ENCODE measurements around the gene GP9.
"Not testable (repeated sequence)": the region's sequence is repeated elsewhere in the genome, so short reads cannot be mapped to it uniquely, and the experiment has no call there.

GP9 gene

DNA sequence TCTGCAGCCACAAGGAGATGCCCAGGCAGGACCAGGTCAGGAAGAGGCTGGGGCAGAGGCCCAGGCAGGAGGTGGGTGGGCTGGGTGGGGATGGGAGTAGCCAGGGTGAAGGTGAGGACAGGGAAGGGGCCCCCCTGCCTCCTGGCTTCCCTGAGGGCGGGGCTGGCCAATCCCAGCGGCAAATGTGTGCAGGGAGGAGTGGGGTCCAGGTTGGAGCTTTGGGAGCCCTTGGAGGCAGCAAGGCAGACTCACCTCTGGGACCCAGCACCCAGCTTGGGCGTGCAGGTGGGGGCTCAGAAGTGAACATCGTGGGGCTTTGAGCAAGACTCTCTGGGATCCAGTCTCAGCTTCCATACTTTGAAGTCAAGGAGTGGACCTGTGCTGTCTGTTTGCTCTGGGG lies 25.2 kb downstream of the GP9 start:
- TF ChIP-seq POLR2A (IDR thresholded peaks at IDR 0.05; ENCODE audit: low read length), result no peak
- no peak for TF ChIP-seq GATA1 (IDR thresholded peaks at IDR 0.05; ENCODE audit: low read depth, low read length)
- no peak for DNase-seq

DNA sequence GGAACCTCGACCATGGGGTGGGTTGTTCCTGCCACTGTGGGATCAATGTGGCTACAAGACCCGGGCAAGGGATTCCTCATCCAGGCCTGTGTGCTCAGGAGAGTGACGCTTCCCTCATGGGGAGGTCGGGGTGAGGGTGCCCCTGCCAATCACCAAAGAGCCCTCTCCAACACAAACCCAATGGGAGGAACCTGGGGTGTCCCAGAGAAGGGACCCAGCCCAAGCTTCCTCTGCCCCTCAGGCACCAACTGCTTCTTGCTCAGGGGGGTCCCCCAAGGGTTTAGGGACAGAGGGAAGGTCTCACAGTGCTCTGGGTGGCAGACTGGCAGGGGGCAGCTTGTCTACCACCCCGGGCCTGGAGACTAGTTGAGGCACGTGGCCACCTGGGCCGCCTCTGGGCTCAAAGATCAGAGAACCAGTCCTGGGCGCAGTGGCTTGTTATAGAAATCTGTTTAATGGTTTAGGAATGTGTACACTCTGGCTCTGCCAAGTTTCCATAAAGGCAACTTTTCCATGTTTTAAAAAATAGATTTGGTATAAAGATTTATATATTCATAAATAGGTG lies 26.6 kb downstream of the GP9 start:
- no peak for DNase-seq
- no peak for TF ChIP-seq GATA1 (IDR thresholded peaks at IDR 0.05; ENCODE audit: low read depth, low read length)
- TF ChIP-seq POLR2A (IDR thresholded peaks at IDR 0.05; ENCODE audit: low read length), result no peak

DNA sequence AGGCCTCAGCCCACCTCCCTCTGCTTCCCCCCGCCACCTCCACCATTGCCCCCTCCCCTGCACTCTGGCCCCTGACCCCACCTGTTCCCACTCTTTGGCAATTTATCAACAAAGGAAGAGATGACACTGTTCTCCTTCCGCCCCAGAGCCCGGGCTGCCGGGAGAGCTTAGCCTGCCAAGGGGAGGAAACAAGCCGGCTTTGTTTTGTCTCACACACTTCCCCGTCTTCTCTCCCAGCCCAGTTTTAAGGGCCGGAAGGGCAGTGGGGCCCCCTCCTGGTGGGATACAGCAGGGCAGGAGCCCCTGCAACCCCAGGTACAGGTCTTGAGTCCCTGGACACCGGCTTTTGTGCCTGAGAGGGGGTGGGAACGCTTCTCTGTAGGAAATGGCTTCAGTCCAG lies 27.3 kb downstream of the GP9 start:
- peak; percentile 65 to 78 for DNase-seq

DNA sequence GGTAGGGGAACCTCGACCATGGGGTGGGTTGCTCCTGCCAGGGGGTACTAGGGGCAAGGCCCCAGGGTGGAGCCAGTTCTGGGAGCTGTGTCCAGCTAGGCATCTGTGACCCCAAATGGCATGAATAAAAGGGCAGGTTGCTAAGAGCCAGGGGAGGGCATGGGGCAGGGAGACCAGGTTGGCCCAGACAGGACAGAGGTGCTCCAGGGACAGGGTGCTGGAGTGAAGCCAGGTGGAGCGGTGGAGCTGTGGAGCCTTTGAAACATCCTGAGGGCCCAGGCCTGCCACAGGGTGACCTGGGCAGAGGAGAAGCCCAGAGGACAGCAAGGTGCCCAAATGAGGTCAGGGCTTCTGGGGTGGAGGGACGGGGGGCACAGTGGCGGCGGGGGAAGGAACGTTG lies 27.7 kb downstream of the GP9 start:
- DNase-seq, result not testable (repeated sequence)

- TF ChIP-seq POLR2A (IDR thresholded peaks at IDR 0.05; ENCODE audit: low read length) (no peak), GATA1 (IDR thresholded peaks at IDR 0.05; ENCODE audit: low read depth, low read length) (no peak)
- DNase-seq, result no peak
These were observed 34.7 kb downstream of the GP9 start for GRCh38 chr3:129095285-129095684.

DNA sequence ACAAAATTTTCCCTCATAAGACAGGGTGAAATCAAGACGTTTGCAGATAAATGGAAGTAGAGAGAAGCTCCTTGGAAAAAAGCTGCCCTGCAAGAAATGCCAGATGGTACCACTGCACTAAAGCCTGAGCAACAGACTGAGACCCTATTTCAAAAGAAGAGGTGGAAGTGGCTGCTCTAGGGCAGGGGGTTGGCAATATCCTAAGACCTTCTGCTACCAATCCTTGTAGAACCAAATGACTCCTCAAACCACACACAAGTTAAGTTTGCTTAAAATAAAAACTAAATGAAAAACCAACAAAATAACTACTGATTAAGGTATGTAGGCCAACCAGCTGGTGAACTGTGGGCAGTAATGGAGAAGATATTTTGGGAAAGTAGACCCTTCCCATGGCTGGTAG lies 39.7 kb downstream of the GP9 start:
- no peak for TF ChIP-seq POLR2A (IDR thresholded peaks at IDR 0.05; ENCODE audit: low read length)
- TF ChIP-seq GATA1 (IDR thresholded peaks at IDR 0.05; ENCODE audit: low read depth, low read length), result no peak
- DNase-seq, result no peak

DNA sequence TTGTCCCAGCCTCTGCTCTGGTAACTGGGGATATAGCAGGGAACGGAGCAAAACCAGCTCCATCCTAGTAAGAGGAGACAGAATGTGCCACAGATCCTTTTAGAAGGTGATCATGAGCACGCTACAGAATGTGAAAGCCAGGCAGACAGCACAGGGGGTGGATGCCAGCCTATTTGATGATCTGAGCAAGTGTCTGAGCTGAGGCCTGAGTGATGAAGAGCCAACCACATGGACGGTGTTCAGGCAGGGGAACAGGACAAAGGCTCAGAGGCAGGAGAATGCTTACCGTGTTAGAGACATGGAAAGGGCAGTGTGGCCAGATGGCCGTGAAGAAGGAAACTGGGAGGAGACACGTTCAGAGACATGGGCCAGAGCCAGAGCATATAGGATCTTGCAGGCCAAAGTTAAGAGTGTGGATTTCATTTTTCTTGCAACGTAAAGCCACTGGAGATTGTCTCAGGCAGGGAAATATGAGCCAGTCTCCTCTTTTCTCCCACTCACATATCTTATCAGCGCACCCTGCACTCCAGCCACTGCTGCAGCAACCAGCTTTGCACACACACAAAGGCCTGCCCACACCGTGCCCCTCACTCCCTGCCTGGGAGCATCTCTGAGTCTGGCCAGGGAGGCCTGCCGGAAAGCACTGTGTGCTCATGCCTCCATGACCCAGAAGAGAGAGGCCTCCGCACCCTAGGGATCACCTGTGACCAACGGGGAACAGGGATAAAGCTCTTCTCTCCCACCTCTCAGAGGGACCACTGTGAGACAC lies 41.0 kb downstream of the GP9 start:
- TF ChIP-seq GATA1 (IDR thresholded peaks at IDR 0.05; ENCODE audit: low read depth, low read length), result no peak
- peak in 1 of 2 experiments; percentile 37 for DNase-seq

GRCh38 chr3:129103296-129103695 lies 42.7 kb downstream of the GP9 start:
- no peak for TF ChIP-seq POLR2A (IDR thresholded peaks at IDR 0.05; ENCODE audit: low read length)
- TF ChIP-seq GATA1 (IDR thresholded peaks at IDR 0.05; ENCODE audit: low read depth, low read length), result no peak
- DNase-seq, result no peak

DNA sequence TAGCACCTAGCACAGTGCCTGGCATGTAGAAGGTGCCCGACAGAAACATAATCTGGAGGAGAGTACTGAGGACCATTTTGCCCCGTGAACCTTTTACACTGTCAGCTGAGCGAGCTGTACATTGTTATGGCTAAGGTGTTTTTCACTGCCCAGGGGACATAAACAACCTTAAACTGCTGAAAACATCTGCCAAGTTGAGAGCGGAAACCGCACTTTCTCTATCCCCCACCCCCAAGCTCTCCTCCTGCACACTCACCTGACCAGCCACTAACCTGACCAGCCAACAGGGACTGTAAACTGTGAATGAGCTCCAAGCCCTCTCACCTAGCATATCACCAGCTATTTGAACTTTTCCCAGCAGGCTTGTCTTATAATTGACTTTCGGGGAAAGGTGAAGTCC lies 43.5 kb downstream of the GP9 start:
- no peak for TF ChIP-seq GATA1 (IDR thresholded peaks at IDR 0.05; ENCODE audit: low read depth, low read length)
- TF ChIP-seq POLR2A (IDR thresholded peaks at IDR 0.05; ENCODE audit: low read length), result no peak
- DNase-seq, result no peak

- TF ChIP-seq GATA1 (IDR thresholded peaks at IDR 0.05; ENCODE audit: low read depth, low read length) (no peak), POLR2A (IDR thresholded peaks at IDR 0.05; ENCODE audit: low read length) (no peak)
- DNase-seq, result no peak
These were observed 44.0 kb downstream of the GP9 start for GRCh38 chr3:129104498-129105079.

DNA sequence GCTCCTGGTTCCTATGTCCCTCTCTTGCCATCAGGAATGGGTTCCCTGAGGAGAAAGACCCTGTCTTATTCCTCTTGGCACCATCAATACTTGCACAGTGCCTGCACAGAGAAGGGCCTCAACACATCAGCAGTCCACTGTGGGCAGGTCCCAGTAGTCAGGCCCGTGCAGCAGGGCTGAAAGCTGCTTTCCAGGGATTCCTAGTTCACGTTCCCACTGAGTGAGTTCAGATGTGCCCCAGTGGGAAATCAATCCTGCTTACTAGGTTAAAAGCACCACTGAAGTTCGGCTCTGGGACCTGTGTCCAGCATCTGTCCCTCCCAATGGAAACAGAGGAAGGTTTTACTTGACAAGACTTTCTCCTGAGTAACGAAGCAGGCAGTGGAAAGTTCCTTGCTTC lies 45.3 kb downstream of the GP9 start:
- DNase-seq, result no peak
- no peak for TF ChIP-seq GATA1 (IDR thresholded peaks at IDR 0.05; ENCODE audit: low read depth, low read length)
- TF ChIP-seq POLR2A (IDR thresholded peaks at IDR 0.05; ENCODE audit: low read length), result no peak

- TF ChIP-seq GATA1 (IDR thresholded peaks at IDR 0.05; ENCODE audit: low read depth, low read length), result no peak
- TF ChIP-seq POLR2A (IDR thresholded peaks at IDR 0.05; ENCODE audit: low read length), result no peak
- DNase-seq, result peak; percentile 23 to 38
These were observed 45.7 kb downstream of the GP9 start for GRCh38 chr3:129106320-129106719.

DNA sequence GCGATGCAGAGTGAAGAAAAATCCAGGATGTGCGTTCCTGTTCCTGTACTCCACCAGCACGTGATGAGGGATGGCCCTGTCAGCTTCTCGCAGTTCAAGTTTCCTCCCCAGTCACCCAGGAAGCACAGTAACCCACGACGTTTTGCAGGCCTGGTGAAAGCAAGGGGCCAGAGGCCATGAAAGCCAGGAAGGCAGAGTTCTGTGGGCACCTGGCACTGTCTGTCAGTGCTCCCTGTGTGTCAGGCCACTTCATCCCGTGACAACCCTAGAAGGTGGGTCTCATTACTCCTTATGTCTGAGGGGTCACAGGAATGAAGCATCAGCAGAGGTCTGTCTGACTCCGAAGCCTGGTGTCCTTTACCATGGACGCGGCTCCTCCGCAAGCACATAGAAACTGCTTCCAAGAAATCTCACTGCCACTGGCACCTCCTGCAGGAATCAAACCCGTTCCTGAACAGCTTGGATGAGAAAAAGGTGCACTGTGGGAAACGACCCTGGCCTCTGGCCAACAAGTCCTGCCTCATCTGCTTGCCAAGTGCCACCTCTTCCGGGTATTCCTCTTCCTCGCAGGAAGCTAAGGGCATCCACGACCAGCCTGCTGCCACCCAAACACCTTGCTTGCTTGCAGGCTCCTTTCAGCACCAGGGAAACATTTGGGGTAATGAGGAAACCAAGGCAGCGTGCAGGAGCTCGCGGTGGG lies 46.4 kb downstream of the GP9 start:
- TF ChIP-seq POLR2A (IDR thresholded peaks at IDR 0.05; ENCODE audit: low read length) (no peak), GATA1 (IDR thresholded peaks at IDR 0.05; ENCODE audit: low read depth, low read length) (no peak)
- no peak for DNase-seq

GRCh38 chr3:129107793-129108192 lies 47.2 kb downstream of the GP9 start:
- DNase-seq, result no peak
- TF ChIP-seq GATA1 (IDR thresholded peaks at IDR 0.05; ENCODE audit: low read depth, low read length), result no peak
- TF ChIP-seq POLR2A (IDR thresholded peaks at IDR 0.05; ENCODE audit: low read length), result no peak

DNA sequence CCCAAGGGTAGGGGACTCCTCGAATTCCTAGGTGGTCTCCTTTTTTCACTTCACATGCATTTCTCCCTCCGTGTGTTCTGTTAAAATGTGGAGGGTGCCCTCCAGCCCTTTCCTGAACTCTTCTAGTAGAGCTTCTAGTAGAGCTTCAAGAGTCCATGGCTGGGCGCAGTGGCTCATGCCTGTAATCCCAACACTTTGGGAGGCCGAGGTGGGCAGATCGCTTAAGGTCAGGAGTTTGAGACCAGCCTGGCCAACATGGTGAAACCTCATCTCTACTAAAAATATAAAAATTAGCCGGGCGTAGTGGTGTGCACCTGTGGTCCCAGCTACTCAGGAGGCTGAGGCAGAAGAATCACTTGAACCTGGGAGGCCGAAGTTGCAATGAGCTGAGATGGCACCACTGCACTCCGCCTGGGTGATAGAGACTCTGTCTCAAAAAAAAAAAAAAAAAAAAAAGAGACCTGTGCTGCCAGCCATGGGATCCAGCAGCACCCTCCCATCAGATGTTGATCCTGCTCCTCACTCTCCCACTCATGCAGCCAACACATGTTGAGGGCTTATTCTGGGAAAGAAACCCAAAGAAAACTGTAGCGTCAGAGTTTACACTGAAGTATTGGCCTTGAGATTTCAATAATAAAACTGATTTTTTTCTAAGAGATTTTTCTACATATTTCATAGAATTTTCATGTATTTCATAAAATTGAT lies 50.6 kb downstream of the GP9 start:
- not testable (repeated sequence) for DNase-seq
